WTC11 (cell line): Measurements from ENCODE around the gene NCAM2. TPM values are rescaled to one million over a fixed set of nuclear protein-coding genes. Genes with fewer than 3 reads are reported as not detected.

Experiments
- ATAC-seq: fragments of 200-7000 bp; cut with Tn5 transposase; 2 replicates; pipeline ENCODE4 v1.10.0; 2021; ENCODE audit warnings: mild to moderate bottlenecking, moderate library complexity
- CTCF ChIA-PET: fragments of 300-600 bp; sonication (Branson Sonifier 250); formaldehyde crosslinking; loops from one replicate; lab custom pipeline; 2021; ENCODE audit warnings: antibody characterized with exemption; lab: Charles Lee
- POLR2A ChIA-PET: fragments of 350-600 bp; sonication (Branson Sonifier 250); formaldehyde crosslinking; loops from one replicate; lab custom pipeline; 2021; ENCODE audit warnings: antibody characterized with exemption; lab: Charles Lee
- DNase-seq: peaks from one replicate; pipeline ENCODE4 v3.0.0; 2021; ENCODE audit warnings: low spot score
- H3K27ac Mint-ChIP-seq: 2 replicates; pipeline ENCODE4 v1.8.0; 2021; ENCODE audit warnings: mixed read lengths
- H3K27me3 Mint-ChIP-seq: 2 replicates; pipeline ENCODE4 v1.8.0; 2021; ENCODE audit warnings: low read depth, mild to moderate bottlenecking, moderate library complexity, mixed read lengths
- H3K36me3 Mint-ChIP-seq: 2 replicates; pipeline ENCODE4 v1.8.0; 2021; ENCODE audit warnings: mixed read lengths
- H3K4me1 Mint-ChIP-seq: 2 replicates; pipeline ENCODE4 v1.8.0; 2022; ENCODE audit warnings: mixed read lengths
- H3K4me3 Mint-ChIP-seq: 2 replicates; pipeline ENCODE4 v1.8.0; 2021; ENCODE audit warnings: mild to moderate bottlenecking, moderate library complexity, mixed read lengths
- H3K9me3 Mint-ChIP-seq: 2 replicates; pipeline ENCODE4 v1.8.0; 2021; ENCODE audit warnings: mixed read lengths
- ARID4B ChIP-seq: sonication (generic); formaldehyde crosslinking; IDR thresholded peaks from 2 replicates; pipeline ENCODE4 v1.8.0; 2023; ENCODE audit warnings: missing genetic modification reagents, mild to moderate bottlenecking, borderline replicate concordance
- ATF6 ChIP-seq: sonication (generic); formaldehyde crosslinking; IDR thresholded peaks from 2 replicates; pipeline ENCODE4 v1.8.1; 2023; ENCODE audit warnings: mild to moderate bottlenecking, missing genetic modification reagents
- IRF2 ChIP-seq: sonication (generic); formaldehyde crosslinking; IDR thresholded peaks from 2 replicates; pipeline ENCODE4 v1.8.0; 2022; ENCODE audit warnings: low read depth, missing genetic modification reagents, borderline replicate concordance
- PRRX2 ChIP-seq: fragments of 250-450 bp; sonication (Bioruptor Pico); IDR thresholded peaks from 2 replicates; pipeline ENCODE4 v1.8.0; 2021; ENCODE audit warnings: mild to moderate bottlenecking
- RORB ChIP-seq: fragments of 250-450 bp; sonication (Bioruptor Pico); IDR thresholded peaks from 2 replicates; pipeline ENCODE4 v1.9.0; 2021; ENCODE audit warnings: mild to moderate bottlenecking
- SMAD3 ChIP-seq: sonication (generic); formaldehyde crosslinking; IDR thresholded peaks from 2 replicates; pipeline ENCODE4 v1.8.0; 2022; ENCODE audit warnings: missing genetic modification reagents, mild to moderate bottlenecking, borderline replicate concordance
- ZNF121 ChIP-seq: sonication (generic); formaldehyde crosslinking; IDR thresholded peaks from 2 replicates; pipeline ENCODE4 v1.8.0; 2023; ENCODE audit warnings: missing genetic modification reagents
- ZNF263 ChIP-seq: sonication (generic); formaldehyde crosslinking; IDR thresholded peaks from 2 replicates; pipeline ENCODE4 v1.8.1; 2022; ENCODE audit warnings: low read depth, mild to moderate bottlenecking, moderate library complexity, missing genetic modification reagents
- ZSCAN18 ChIP-seq: fragments of 250-450 bp; sonication (Bioruptor Pico); IDR thresholded peaks from 2 replicates; pipeline ENCODE4 v2.1.2; 2022; ENCODE audit warnings: mild to moderate bottlenecking, moderate library complexity
- total RNA-seq: library from RNA; stranded (reverse); gene quantifications from 3 replicates; pipeline ENCODE4 v1.2.3, GENCODE V29; 2021
- TF ChIP-seq, protein P1 (sequence below): sonication (generic); formaldehyde crosslinking; IDR thresholded peaks from 2 replicates; pipeline ENCODE4 v1.8.1; 2022; ENCODE audit warnings: mild to moderate bottlenecking, moderate library complexity, missing genetic modification reagents
- TF ChIP-seq, protein P2 (sequence below): fragments of 250-450 bp; sonication (Bioruptor Pico); IDR thresholded peaks from 2 replicates; pipeline ENCODE4 v1.9.0; 2021; ENCODE audit warnings: moderate library complexity, mild to moderate bottlenecking, inconsistent platforms, borderline replicate concordance
- TF ChIP-seq, protein P3 (sequence below): sonication (generic); formaldehyde crosslinking; IDR thresholded peaks from 2 replicates; pipeline ENCODE4 v1.8.0; 2023; ENCODE audit warnings: missing genetic modification reagents
- TF ChIP-seq, protein P4 (sequence below): fragments of 250-450 bp; sonication (Bioruptor Pico); IDR thresholded peaks from 2 replicates; pipeline ENCODE4 v1.8.0; 2021; ENCODE audit warnings: mild to moderate bottlenecking
- TF ChIP-seq, protein P5 (sequence below): sonication (generic); formaldehyde crosslinking; IDR thresholded peaks from 2 replicates; pipeline ENCODE4 v1.8.1; 2022; ENCODE audit warnings: low read depth, mild to moderate bottlenecking, moderate library complexity, missing genetic modification reagents, borderline replicate concordance

NCAM2 gene
- total RNA-seq, 1 experiment from 2014 or later: 1.6 TPM

DNA sequence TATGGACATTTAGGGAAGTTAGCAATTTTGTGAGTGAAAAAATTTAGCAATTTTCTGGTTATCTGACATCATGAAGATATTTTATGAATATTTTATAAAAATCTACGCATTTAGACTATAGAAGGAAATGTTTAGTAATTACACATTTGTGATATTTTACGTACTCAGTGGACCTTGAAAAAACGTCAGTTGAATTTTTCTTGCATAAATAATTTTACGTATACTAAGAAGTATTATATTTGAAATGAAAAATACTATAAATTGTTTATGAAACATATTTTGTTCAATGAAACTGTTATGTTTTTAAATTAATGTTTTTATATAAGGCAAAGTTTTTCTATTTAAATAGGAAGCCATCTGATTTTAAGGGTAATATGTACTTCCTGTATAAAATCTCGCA lies 462.8 kb downstream of the NCAM2 start:
- CTCF ChIA-PET: no interaction called here

More for the DNA sequence above, 462.8 kb downstream of the NCAM2 start:
- Mint-ChIP-seq H3K27ac (no peak overlapping the region), H3K36me3 (no peaks in the 10 kb centered on the region), H3K4me1 (no peaks in the 10 kb centered on the region), H3K9me3 (peaks cover 11% of the 10 kb centered on the region; the same call in 1 of the 2 replicates), H3K4me3 (no peak overlapping the region), H3K27me3 (no peaks in the 10 kb centered on the region)
- DNase-seq (no peak), ATAC-seq (no peak)
- no peak for TF ChIP-seq ZSCAN18 (CRISPR knock-in tag)
- TF ChIP-seq PRRX2 (CRISPR knock-in tag): no peak
- TF ChIP-seq ZNF263: no peak
- TF ChIP-seq, protein P1, sequence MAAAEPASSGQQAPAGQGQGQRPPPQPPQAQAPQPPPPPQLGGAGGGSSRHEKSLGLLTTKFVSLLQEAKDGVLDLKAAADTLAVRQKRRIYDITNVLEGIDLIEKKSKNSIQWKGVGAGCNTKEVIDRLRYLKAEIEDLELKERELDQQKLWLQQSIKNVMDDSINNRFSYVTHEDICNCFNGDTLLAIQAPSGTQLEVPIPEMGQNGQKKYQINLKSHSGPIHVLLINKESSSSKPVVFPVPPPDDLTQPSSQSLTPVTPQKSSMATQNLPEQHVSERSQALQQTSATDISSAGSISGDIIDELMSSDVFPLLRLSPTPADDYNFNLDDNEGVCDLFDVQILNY: no peak
- TF ChIP-seq ZNF121 (CRISPR knock-in tag): no peak
- no peak for TF ChIP-seq RORB
- TF ChIP-seq ATF6: no peak
- TF ChIP-seq ARID4B (CRISPR knock-in tag): no peak
- TF ChIP-seq, protein P2, sequence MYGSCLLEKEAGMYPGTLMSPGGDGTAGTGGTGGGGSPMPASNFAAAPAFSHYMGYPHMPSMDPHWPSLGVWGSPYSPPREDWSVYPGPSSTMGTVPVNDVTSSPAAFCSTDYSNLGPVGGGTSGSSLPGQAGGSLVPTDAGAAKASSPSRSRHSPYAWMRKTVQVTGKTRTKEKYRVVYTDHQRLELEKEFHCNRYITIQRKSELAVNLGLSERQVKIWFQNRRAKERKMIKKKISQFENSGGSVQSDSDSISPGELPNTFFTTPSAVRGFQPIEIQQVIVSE (CRISPR knock-in tag): no peak
- TF ChIP-seq, protein P3, sequence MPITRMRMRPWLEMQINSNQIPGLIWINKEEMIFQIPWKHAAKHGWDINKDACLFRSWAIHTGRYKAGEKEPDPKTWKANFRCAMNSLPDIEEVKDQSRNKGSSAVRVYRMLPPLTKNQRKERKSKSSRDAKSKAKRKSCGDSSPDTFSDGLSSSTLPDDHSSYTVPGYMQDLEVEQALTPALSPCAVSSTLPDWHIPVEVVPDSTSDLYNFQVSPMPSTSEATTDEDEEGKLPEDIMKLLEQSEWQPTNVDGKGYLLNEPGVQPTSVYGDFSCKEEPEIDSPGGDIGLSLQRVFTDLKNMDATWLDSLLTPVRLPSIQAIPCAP (CRISPR knock-in tag): no peak
- TF ChIP-seq SMAD3 (CRISPR knock-in tag): no peak
- TF ChIP-seq, protein P4, sequence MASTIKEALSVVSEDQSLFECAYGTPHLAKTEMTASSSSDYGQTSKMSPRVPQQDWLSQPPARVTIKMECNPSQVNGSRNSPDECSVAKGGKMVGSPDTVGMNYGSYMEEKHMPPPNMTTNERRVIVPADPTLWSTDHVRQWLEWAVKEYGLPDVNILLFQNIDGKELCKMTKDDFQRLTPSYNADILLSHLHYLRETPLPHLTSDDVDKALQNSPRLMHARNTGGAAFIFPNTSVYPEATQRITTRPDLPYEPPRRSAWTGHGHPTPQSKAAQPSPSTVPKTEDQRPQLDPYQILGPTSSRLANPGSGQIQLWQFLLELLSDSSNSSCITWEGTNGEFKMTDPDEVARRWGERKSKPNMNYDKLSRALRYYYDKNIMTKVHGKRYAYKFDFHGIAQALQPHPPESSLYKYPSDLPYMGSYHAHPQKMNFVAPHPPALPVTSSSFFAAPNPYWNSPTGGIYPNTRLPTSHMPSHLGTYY (CRISPR knock-in tag): no peak
- TF ChIP-seq IRF2 (CRISPR knock-in tag): no peak
- TF ChIP-seq, protein P5, sequence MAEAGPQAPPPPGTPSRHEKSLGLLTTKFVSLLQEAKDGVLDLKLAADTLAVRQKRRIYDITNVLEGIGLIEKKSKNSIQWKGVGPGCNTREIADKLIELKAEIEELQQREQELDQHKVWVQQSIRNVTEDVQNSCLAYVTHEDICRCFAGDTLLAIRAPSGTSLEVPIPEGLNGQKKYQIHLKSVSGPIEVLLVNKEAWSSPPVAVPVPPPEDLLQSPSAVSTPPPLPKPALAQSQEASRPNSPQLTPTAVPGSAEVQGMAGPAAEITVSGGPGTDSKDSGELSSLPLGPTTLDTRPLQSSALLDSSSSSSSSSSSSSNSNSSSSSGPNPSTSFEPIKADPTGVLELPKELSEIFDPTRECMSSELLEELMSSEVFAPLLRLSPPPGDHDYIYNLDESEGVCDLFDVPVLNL: no peak
- POLR2A ChIA-PET: no interaction called here
